ENCODE data around the gene NEMP2. TPM values are rescaled to one million over a fixed set of nuclear protein-coding genes. Genes with fewer than 3 reads are reported as not detected.

Gene NEMP2
- total and polyA plus RNA-seq, 10 donors: 0.89 to 19.2 (median 10.7) TPM

DNA sequence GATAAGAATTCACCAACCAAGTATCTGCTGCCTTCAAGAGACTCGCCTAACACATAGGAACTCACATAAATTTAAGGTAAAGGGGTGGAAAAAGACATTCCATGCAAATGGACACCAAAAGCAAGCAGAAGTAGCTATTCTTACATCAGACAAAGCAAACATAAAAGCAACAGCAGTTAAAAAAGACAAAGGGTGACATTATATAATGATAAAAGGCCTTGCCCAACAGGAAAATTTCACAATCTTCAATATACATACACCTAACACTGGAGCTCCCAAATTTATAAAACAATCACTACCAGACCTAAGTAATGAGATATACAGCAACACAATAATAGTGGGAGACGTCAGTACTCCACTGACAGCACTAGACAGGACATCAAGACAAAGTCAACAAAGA lies 41.4 kb downstream of the NEMP2 start:
- no peak for DNase-seq
- Histone ChIP-seq H3K4me3 (no peak overlapping the region), H3K9me3 (peaks cover 0 to 18% (median 2%) of the 10 kb centered on the region in 8 donors), H3K36me3 (peaks cover 0 to 65% (median 28%) of the 10 kb centered on the region in 6 donors), H3K4me1 (no peaks in the 10 kb centered on the region), H3K27ac (no peak overlapping the region), H3K27me3 (replicated peaks in 1 of 7) (no peaks in the 10 kb centered on the region)
- intact Hi-C loops (cut with DNase I; ENCODE audit: low total_unique reads): no loop called here
- WGBS, 5 donors: 74 to 100% (median 96%) methylated on average over 2 of the region's 2 CpGs
- TF ChIP-seq POLR2A (IDR thresholded peaks at IDR 0.05): no peak
- TF ChIP-seq, protein P1, sequence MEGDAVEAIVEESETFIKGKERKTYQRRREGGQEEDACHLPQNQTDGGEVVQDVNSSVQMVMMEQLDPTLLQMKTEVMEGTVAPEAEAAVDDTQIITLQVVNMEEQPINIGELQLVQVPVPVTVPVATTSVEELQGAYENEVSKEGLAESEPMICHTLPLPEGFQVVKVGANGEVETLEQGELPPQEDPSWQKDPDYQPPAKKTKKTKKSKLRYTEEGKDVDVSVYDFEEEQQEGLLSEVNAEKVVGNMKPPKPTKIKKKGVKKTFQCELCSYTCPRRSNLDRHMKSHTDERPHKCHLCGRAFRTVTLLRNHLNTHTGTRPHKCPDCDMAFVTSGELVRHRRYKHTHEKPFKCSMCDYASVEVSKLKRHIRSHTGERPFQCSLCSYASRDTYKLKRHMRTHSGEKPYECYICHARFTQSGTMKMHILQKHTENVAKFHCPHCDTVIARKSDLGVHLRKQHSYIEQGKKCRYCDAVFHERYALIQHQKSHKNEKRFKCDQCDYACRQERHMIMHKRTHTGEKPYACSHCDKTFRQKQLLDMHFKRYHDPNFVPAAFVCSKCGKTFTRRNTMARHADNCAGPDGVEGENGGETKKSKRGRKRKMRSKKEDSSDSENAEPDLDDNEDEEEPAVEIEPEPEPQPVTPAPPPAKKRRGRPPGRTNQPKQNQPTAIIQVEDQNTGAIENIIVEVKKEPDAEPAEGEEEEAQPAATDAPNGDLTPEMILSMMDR (IDR thresholded peaks at IDR 0.05 in 8 of 11, conservative IDR thresholded peaks at IDR 0.05 in 3 of 11): no peak
- TF ChIP-seq POLR2AphosphoS5 (IDR thresholded peaks at IDR 0.05): no peak

DNA sequence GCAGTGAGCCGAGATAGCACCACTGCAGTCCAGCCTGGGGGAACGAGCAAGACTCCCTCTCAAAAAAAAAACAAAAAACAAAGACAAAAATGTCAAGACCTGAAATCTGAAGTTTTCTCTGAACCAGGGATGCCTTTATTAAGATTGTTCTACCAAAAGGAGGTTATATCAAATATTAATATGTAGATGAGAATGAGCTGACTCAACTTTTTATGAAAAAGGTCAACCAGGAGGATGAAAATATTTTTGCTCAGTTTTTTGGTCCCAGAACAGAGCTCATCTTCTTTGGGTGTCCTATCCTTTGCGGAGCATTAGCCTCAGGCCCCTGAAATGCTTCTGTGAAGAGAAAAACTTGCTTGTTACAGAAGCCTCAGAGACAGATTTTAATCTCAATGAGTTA lies 44.0 kb downstream of the NEMP2 start:
- WGBS, 5 donors: 77 to 100% (median 93%) methylated on average over 3 of the region's 3 CpGs

DNA sequence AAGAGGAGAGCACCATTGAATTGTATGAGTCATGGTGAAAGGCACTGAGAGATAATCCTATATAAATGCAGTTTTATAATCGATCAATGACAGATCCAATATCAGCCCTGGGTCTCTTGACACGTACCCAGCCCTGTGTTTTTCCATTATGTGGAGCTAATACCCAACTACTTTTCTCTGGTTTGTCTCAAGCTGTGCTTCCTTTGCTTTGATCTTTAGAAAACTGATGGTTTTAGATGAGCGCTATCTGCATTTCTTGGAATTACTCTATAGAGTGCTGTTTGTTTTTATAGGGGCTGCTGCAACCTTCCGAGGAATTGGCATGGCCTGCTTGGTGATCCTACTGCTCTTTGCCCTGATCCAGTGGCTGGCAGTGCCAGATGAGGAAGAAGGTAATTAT lies 45.0 kb downstream of the NEMP2 start:
- no peak for TF ChIP-seq POLR2AphosphoS5 (IDR thresholded peaks at IDR 0.05)
- TF ChIP-seq, protein P1 (IDR thresholded peaks at IDR 0.05 in 8 of 11, conservative IDR thresholded peaks at IDR 0.05 in 3 of 11): no peak
- no peak for TF ChIP-seq POLR2A (IDR thresholded peaks at IDR 0.05)
- no peaks in the 10 kb centered on the region for H3K27me3 ChIP-seq (replicated peaks in 1 of 7)
- intact Hi-C loops (cut with DNase I; ENCODE audit: low total_unique reads): no loop called here
- H3K27ac ChIP-seq: no peak overlapping the region
- peaks cover 0 to 63% (median 25%) of the 10 kb centered on the region in 6 donors for H3K36me3 ChIP-seq
- H3K4me3 ChIP-seq: no peak overlapping the region
- no peak for DNase-seq
- 93 to 98% (median 94%) methylated on average over 4 of the region's 4 CpGs for WGBS, 5 donors
- H3K9me3 ChIP-seq: peaks cover 0 to 18% (median 2%) of the 10 kb centered on the region in 8 donors
- H3K4me1 ChIP-seq: peaks cover 0 to 6% (median 0%) of the 10 kb centered on the region in 6 donors

More for the DNA sequence above, 44.0 kb downstream of the NEMP2 start:
- Histone ChIP-seq H3K9me3 (peaks cover 0 to 18% (median 2%) of the 10 kb centered on the region in 8 donors), H3K36me3 (peaks cover 0 to 63% (median 25%) of the 10 kb centered on the region in 6 donors), H3K4me3 (no peak overlapping the region), H3K27ac (no peak overlapping the region), H3K4me1 (no peaks in the 10 kb centered on the region), H3K27me3 (replicated peaks in 1 of 7) (no peaks in the 10 kb centered on the region)
- intact Hi-C loops (cut with DNase I; ENCODE audit: low total_unique reads): no loop called here
- TF ChIP-seq, protein P1 (IDR thresholded peaks at IDR 0.05 in 8 of 11, conservative IDR thresholded peaks at IDR 0.05 in 3 of 11): no peak
- TF ChIP-seq POLR2AphosphoS5 (IDR thresholded peaks at IDR 0.05) (no peak), POLR2A (IDR thresholded peaks at IDR 0.05) (no peak)
- DNase-seq: no peak

DNA sequence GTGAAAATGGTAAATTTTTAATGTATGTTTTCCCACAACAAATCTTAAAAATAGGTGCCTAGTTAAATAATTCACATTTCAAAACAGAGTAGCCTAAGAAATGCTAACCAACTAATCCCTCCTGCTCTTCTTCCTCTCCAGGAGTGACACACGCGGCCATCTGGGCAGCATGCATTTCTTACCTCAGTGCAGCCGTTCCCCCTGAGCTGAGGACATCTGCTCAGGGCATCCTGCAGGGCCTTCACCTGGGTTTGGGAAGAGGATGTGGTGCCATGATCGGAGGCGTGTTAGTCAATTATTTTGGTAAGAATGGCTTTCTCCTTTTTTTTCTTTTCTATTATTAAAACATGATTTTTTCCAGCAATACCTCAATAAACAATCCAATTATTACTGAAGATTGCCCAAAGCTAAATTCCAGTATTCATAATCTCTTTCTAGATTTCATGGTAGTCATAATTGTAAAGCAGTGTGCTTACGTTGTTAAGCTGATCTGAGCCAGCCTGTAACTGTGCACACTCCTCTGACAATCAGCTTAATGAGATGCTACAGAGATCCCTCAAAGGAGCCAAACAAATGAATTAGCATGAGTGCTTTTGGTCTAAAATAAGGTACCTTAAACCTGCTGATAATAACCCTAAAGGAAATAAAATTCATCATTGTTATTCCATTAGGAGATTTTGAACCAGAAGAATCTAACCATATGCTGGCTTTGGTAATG lies 45.8 kb downstream of the NEMP2 start:
- intact Hi-C loops (cut with DNase I; ENCODE audit: low total_unique reads): no loop called here
- no peak for DNase-seq
- 94 to 98% (median 96%) methylated on average over 6 of the region's 6 CpGs for WGBS, 5 donors
- no peak overlapping the region for H3K4me3 ChIP-seq
- H3K9me3 ChIP-seq: peaks cover 0 to 18% (median 2%) of the 10 kb centered on the region in 8 donors
- H3K27ac ChIP-seq: no peak overlapping the region
- peaks cover 0 to 10% (median 0%) of the 10 kb centered on the region in 6 donors for H3K4me1 ChIP-seq
- peaks cover 0 to 63% (median 25%) of the 10 kb centered on the region in 6 donors for H3K36me3 ChIP-seq
- TF ChIP-seq POLR2AphosphoS5 (IDR thresholded peaks at IDR 0.05) (no peak), POLR2A (IDR thresholded peaks at IDR 0.05) (no peak)
- TF ChIP-seq, protein P1 (IDR thresholded peaks at IDR 0.05 in 8 of 11, conservative IDR thresholded peaks at IDR 0.05 in 3 of 11): no peak
- H3K27me3 ChIP-seq (replicated peaks in 1 of 7): no peaks in the 10 kb centered on the region

All from spleen (tissue), 11 donors.